ENCODE results near the gene ATP2B2. TPM values are rescaled to one million over a fixed set of nuclear protein-coding genes. Genes with fewer than 3 reads are reported as not detected.

Gene ATP2B2
- total and polyA plus RNA-seq, 8 donors = 0.01 to 0.18 (median 0.06) TPM; not detected in 1

DNA sequence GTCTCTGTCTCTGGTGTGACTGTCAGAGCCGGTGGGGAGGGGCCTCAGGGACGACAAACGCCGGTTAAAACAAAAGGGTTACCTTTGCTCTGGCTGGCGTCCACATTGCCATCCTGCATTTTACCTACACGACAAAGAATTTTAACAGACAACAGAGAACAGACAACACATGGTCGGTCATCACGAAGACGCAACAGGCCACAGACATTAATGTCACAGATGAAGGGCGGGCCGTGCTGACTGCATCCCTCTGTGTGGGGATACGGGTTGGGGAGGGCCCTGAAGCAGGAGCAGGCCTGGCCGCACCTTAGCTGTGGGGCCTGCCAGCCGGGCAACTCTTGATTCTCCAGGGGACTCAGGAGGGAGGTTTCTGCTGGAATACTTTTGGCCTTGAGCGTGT lies 126.2 kb downstream of the ATP2B2 start:
- ATAC-seq = no peak
- Histone ChIP-seq H3K4me1 (no peaks in the 10 kb centered on the region), H3K4me3 (no peak overlapping the region), H3K27ac (no peak overlapping the region), H3K9me3 (no peaks in the 10 kb centered on the region), H3K27me3 (peaks cover 0 to 6% of the 10 kb centered on the region in 2 donors), H3K36me3 (no peaks in the 10 kb centered on the region)
- TF ChIP-seq CTCF (IDR thresholded peaks at IDR 0.05) = no peak
- DNase-seq = peak in 1 of 4 donors; percentile 64
- intact Hi-C loops (cut with DNase I) = no loop called here

DNA sequence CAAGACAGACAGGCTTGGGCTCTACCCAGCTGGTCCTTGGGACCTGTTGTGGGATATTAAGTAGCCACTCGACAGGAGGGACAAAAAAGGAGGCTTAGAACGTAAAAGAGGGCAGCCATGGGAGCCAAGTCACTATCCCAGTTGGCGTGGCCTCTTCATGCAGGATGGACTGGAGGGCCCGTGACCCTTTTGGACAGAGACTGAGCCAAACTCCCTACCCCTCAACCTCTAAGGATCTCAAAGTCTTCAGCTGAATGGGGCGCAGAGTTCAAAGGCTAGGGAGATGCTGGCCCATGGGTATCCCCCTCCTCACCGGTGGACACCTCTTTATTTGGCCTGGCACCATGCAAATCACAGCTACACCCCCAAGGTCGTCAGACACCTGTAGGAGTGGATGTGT lies 126.6 kb downstream of the ATP2B2 start:
- no peaks in the 10 kb centered on the region for H3K4me1 ChIP-seq
- TF ChIP-seq CTCF (IDR thresholded peaks at IDR 0.05) = no peak
- intact Hi-C loops (cut with DNase I) = no loop called here
- H3K36me3 ChIP-seq = no peaks in the 10 kb centered on the region
- no peak for DNase-seq
- H3K9me3 ChIP-seq = no peaks in the 10 kb centered on the region
- peaks cover 0 to 6% of the 10 kb centered on the region in 2 donors for H3K27me3 ChIP-seq
- no peak for ATAC-seq
- H3K27ac ChIP-seq = no peak overlapping the region
- no peak overlapping the region for H3K4me3 ChIP-seq

- H3K4me3 ChIP-seq = no peak overlapping the region
- peaks cover 0 to 6% of the 10 kb centered on the region in 2 donors for H3K27me3 ChIP-seq
- ATAC-seq (no peak), DNase-seq (peak in 1 of 4 donors; percentile 63)
- H3K27ac ChIP-seq = no peak overlapping the region
- H3K9me3 ChIP-seq = no peaks in the 10 kb centered on the region
- no peaks in the 10 kb centered on the region for H3K4me1 ChIP-seq
- TF ChIP-seq CTCF (IDR thresholded peaks at IDR 0.05) = no peak
- intact Hi-C loops (cut with DNase I) = no loop called here
- H3K36me3 ChIP-seq = no peaks in the 10 kb centered on the region
These were observed 127.1 kb downstream of the ATP2B2 start for GRCh38 chr3:10378246-10378645.

DNA sequence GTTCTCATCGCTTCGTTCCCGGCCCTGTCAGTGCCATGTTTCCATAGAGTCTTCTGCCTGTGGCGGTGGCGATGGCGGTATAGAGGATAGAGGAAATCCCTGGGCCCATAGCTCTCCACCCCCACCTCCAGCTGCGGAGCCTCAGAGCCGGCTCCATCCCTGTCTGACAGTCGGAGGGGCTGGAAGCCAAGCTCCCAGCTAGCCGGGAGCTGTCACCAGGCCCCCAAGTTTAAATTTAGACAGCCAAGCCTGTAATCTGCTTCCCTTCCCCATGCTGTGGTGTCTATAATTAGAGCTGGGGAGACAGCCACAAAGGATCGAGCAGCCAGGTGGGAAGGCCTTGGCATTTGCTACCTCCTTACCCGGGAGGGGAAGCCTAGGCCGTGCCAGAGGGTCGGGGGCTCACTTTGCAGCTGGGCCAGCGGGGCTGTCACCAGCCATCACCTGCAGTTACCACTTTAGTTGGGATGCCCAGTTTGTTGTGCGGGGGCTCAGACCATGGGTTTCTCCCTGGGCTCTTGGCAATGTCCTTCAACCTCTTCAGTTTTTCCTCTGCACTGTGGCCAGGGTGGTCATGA lies 128.1 kb downstream of the ATP2B2 start:
- no peak for TF ChIP-seq CTCF (IDR thresholded peaks at IDR 0.05)
- H3K4me3 ChIP-seq = no peak overlapping the region
- DNase-seq (peak in 3 of 4 donors; percentile 45 to 73 (median 51)), ATAC-seq (peak; percentile 34)
- H3K36me3 ChIP-seq = no peaks in the 10 kb centered on the region
- no peaks in the 10 kb centered on the region for H3K4me1 ChIP-seq
- intact Hi-C loops (cut with DNase I) = no loop called here
- no peaks in the 10 kb centered on the region for H3K9me3 ChIP-seq
- H3K27me3 ChIP-seq = peaks cover 0 to 6% of the 10 kb centered on the region in 2 donors
- H3K27ac ChIP-seq = no peak overlapping the region

DNA sequence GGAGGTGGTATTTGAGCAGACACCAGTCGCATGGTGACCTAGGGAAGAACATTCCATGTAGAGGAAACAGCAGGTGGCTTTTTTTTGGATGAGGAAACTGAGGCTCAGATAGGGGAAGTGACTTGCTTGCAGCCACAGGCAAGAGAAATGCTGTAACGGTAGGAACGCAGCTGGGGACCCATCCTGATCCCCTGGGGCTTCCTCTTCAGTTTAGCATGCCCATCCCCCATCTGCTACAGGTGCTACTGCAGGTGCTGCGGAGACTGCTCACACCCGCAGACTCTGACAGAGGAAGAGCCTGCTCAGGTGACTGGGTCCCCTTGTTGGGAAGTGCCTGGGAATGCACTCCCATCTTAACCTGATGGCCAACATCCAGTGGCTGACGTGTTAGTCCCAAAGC lies 129.0 kb downstream of the ATP2B2 start:
- intact Hi-C loops (cut with DNase I) = no loop called here
- Histone ChIP-seq H3K9me3 (no peaks in the 10 kb centered on the region), H3K27ac (no peak overlapping the region), H3K36me3 (no peaks in the 10 kb centered on the region), H3K27me3 (peaks cover 0 to 6% of the 10 kb centered on the region in 2 donors), H3K4me3 (no peak overlapping the region), H3K4me1 (no peaks in the 10 kb centered on the region)
- DNase-seq = no peak
- no peak for TF ChIP-seq CTCF (IDR thresholded peaks at IDR 0.05)
- ATAC-seq = no peak

Data from left lung (tissue), 10 donors.